A375 (cell line): Measurements from ENCODE around the gene FARP1. TPM values are rescaled to one million over a fixed set of nuclear protein-coding genes. Genes with fewer than 3 reads are reported as not detected.

Experiments
- small RNA-seq: library from RNA; depleted of rRNA; stranded (forward); fragments of <200 nt; gene quantifications from one replicate; pipeline ENCODE3, GENCODE V24; 2014
- total RNA-seq: library from RNA; depleted of rRNA; stranded (reverse); fragments of >200 nt; shearing (Covaris generic); gene quantifications from 2 replicates; pipeline ENCODE4 v1.2.3, GENCODE V29; 2014; rRNA removed

Gene FARP1, protein sequence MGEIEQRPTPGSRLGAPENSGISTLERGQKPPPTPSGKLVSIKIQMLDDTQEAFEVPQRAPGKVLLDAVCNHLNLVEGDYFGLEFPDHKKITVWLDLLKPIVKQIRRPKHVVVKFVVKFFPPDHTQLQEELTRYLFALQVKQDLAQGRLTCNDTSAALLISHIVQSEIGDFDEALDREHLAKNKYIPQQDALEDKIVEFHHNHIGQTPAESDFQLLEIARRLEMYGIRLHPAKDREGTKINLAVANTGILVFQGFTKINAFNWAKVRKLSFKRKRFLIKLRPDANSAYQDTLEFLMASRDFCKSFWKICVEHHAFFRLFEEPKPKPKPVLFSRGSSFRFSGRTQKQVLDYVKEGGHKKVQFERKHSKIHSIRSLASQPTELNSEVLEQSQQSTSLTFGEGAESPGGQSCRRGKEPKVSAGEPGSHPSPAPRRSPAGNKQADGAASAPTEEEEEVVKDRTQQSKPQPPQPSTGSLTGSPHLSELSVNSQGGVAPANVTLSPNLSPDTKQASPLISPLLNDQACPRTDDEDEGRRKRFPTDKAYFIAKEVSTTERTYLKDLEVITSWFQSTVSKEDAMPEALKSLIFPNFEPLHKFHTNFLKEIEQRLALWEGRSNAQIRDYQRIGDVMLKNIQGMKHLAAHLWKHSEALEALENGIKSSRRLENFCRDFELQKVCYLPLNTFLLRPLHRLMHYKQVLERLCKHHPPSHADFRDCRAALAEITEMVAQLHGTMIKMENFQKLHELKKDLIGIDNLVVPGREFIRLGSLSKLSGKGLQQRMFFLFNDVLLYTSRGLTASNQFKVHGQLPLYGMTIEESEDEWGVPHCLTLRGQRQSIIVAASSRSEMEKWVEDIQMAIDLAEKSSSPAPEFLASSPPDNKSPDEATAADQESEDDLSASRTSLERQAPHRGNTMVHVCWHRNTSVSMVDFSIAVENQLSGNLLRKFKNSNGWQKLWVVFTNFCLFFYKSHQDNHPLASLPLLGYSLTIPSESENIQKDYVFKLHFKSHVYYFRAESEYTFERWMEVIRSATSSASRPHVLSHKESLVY
- total RNA-seq, result 32.1 and 32.9 TPM in 2 replicates

DNA sequence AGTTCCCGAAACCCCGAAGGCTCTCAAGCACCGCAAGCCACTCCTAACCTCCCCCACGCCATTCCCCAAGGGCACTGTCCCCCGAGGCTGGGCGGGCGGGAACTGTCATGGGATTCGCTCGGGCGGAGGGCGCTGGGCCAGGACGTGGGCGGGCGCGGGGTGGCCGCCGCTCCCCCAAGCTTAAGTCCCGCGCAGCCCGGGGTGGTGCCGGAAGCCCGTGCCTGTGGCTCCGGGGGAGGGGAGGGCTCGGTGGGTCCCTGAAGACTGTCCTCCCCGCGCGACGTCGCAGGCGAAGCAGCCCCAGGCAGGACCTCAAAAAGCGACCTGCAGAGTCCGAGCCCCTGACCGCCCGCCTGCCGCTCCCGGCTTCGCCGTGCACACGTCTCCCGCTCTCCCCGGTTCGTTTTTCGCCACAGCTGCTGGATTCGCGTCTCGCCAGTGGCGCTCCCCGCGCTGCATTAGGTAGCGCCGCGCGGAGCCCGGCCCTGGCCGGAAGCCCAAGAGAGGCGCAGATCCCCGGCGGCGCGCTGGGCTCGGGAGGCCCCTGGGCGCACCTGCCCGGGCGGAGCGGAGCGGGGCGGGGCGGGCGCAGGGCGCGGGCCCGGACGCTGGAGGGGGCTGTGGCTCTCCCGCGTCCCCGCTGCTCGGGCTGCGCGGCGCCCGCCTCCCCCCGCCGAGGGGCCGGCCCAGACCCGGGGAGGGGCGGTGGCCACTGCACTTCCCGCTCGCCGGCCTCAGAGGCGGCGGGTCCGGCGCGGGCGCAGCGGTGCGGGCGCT is at the start of gene FARP1:
Gene FARP1, plus strand, starts transcription at position 715 of the 777 bp plus-strand sequence. CDS start 70,149 bp downstream, outside the sequence.

GRCh38 chr13:98176777-98177608 is 34.1 kb downstream of the FARP1 start, which contains the start of gene RNF113B:
Gene RNF113B (minus strand): TSS chr13:98177269. CDS start chr13:98177236, 33 bp downstream.

Small RNAs within 50 kb of the gene (small RNA-seq; reads per million reads assigned to genes)
- gene MIR3170, result not detected

Other genes with a start within 250 kb of the FARP1 start
- 149 and 172 TPM in 2 replicates for gene IPO5, start 189.4 kb upstream of the FARP1 start, total RNA-seq
- gene RNF113B, start 34.2 kb downstream of the FARP1 start, total RNA-seq, result 0.23 TPM in 1 of 2 replicates, not detected in the other